Prostate gland (tissue), 2 donors: ENCODE measurements around the gene DEFB112.

Experiments
- POLR2AphosphoS5 ChIP-seq: sonication (generic); formaldehyde crosslinking; IDR thresholded peaks from one replicate; pipeline ENCODE4 v1.6.1; 2017; ENCODE audit warnings: antibody characterized with exemption
- TF ChIP-seq, protein P1 (sequence below), 4 experiments: fragments of 200-600 bp in 2 of 4; fragments of 450-650 bp in 2 of 4; sonication (generic) in 2 of 4; IDR thresholded peaks; 1 replicate in 3 of 4; 2 replicates in 1 of 4; pipeline ENCODE4 v1.5.1; 2016 to 2019; ENCODE audit warnings: antibody characterized with exemption in 4 of 4, mild to moderate bottlenecking in 2 of 4, moderate library complexity in 2 of 4

DNA sequence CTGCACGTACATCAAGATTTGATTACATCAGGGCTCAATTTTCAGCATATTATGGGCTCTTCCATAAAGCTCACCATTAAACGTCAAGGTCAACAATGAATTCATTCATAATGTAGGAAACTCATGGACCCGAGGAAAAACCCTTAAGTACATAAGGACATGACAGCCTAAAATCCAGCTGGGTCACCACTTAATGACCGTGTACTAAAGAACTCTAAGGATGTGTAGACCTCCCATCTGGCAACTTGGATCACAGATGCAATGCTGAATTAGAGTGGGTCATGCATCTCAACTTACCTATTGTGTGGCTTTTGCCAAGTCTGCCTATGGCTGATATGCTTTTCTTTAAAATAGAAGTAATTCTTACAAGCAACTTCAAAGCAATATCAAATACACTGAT, 26.7 kb upstream of the DEFB112 start:
- TF ChIP-seq POLR2AphosphoS5: no peak
- TF ChIP-seq, protein P1, sequence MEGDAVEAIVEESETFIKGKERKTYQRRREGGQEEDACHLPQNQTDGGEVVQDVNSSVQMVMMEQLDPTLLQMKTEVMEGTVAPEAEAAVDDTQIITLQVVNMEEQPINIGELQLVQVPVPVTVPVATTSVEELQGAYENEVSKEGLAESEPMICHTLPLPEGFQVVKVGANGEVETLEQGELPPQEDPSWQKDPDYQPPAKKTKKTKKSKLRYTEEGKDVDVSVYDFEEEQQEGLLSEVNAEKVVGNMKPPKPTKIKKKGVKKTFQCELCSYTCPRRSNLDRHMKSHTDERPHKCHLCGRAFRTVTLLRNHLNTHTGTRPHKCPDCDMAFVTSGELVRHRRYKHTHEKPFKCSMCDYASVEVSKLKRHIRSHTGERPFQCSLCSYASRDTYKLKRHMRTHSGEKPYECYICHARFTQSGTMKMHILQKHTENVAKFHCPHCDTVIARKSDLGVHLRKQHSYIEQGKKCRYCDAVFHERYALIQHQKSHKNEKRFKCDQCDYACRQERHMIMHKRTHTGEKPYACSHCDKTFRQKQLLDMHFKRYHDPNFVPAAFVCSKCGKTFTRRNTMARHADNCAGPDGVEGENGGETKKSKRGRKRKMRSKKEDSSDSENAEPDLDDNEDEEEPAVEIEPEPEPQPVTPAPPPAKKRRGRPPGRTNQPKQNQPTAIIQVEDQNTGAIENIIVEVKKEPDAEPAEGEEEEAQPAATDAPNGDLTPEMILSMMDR (IDR thresholded peaks at IDR 0.05): no peak
